IMR-90 (cell line): ENCODE measurements around the gene CHSY3. TPM values are rescaled to one million over a fixed set of nuclear protein-coding genes. Genes with fewer than 3 reads are reported as not detected.

Experiments used
- ATAC-seq: fragments of 200-7000 bp; cut with Tn5 transposase; 2 replicates; pipeline ENCODE4 v1.9.1; 2020; ENCODE audit warnings: low read depth, mild to moderate bottlenecking, moderate library complexity
- BruUV-seq: library from RNA; stranded (reverse); fragments of 400-500 nt; replicated peaks from 2 replicates; lab custom pipeline; 2021; lab: Mats Ljungman, UMichigan
- CTCF ChIA-PET: fragments of 300-600 bp; formaldehyde crosslinking; extraction: SDS; loops from one replicate; lab custom pipeline; 2021; ENCODE audit warnings: antibody characterized with exemption; lab: Yijun Ruan, JAX
- POLR2A ChIA-PET: fragments of 300-600 bp; sonication (Branson Sonifier 250); formaldehyde crosslinking; loops from one replicate; lab custom pipeline; 2022; ENCODE audit warnings: antibody characterized with exemption; ENCODE audit not compliant: unreplicated experiment; lab: Charles Lee
- DNase-seq: peaks from one replicate; pipeline ENCODE4 v3.0.0; 2013
- H2AFZ ChIP-seq: replicated peaks from 2 replicates; pipeline ENCODE3; 2013; ENCODE audit warnings: low read length, mild to moderate bottlenecking; ENCODE audit not compliant: poor library complexity
- H2AK5ac ChIP-seq: 2 replicates; pipeline ENCODE4 v1.6.1; 2013; ENCODE audit warnings: low read depth, low read length, inconsistent platforms
- H2AK9ac ChIP-seq: replicated peaks from 2 replicates; pipeline ENCODE3; 2013; ENCODE audit warnings: mild to moderate bottlenecking, low read depth, low read length, moderate library complexity; ENCODE audit not compliant: poor library complexity
- H2BK120ac ChIP-seq: 2 replicates; pipeline ENCODE4 v1.6.1; 2013; ENCODE audit warnings: low read depth, low read length, inconsistent platforms
- H2BK15ac ChIP-seq: 3 replicates; pipeline ENCODE4 v1.6.1; 2013; ENCODE audit warnings: low read depth, low read length, inconsistent platforms
- H2BK20ac ChIP-seq: 2 replicates; pipeline ENCODE4 v1.6.1; 2013; ENCODE audit warnings: low read depth, mild to moderate bottlenecking, inconsistent platforms, low read length, moderate library complexity
- H2BK5ac ChIP-seq: 2 replicates; pipeline ENCODE4 v1.6.1; 2013; ENCODE audit warnings: mild to moderate bottlenecking, low read depth, low read length, inconsistent platforms; ENCODE audit not compliant: poor library complexity, severe bottlenecking
- H3K14ac ChIP-seq: replicated peaks from 2 replicates; pipeline ENCODE4 v1.6.1; 2013; ENCODE audit warnings: low read depth, low read length, inconsistent platforms
- H3K18ac ChIP-seq: 2 replicates; pipeline ENCODE4 v1.6.1; 2013; ENCODE audit warnings: low read depth, low read length, control low read depth
- H3K23ac ChIP-seq: 2 replicates; pipeline ENCODE4 v1.6.1; 2013; ENCODE audit warnings: low read depth, low read length, inconsistent platforms
- H3K27ac ChIP-seq: 2 replicates; pipeline ENCODE4 v1.5.1; 2013; ENCODE audit warnings: mild to moderate bottlenecking, control low read depth, low read length; ENCODE audit not compliant: insufficient read depth
- H3K27me3 ChIP-seq: 2 replicates; pipeline ENCODE4 v1.6.1; 2013; ENCODE audit warnings: low read length; ENCODE audit not compliant: control insufficient read depth, insufficient read depth
- H3K36me3 ChIP-seq: 2 replicates; pipeline ENCODE4 v1.6.1; 2013; ENCODE audit warnings: low read length, mixed read lengths; ENCODE audit not compliant: control insufficient read depth, insufficient read depth
- H3K4ac ChIP-seq: 2 replicates; pipeline ENCODE4 v1.6.1; 2013; ENCODE audit warnings: low read depth, low read length, inconsistent platforms
- H3K4me1 ChIP-seq: 2 replicates; pipeline ENCODE4 v1.6.1; 2013; ENCODE audit warnings: low read length, mixed read lengths; ENCODE audit not compliant: control insufficient read depth, insufficient read depth
- H3K4me2 ChIP-seq: 2 replicates; pipeline ENCODE4 v1.6.1; 2013; ENCODE audit warnings: low read depth, mild to moderate bottlenecking, control low read depth, low read length, moderate library complexity
- H3K4me3 ChIP-seq: 2 replicates; pipeline ENCODE4 v1.5.1; 2013; ENCODE audit warnings: low read depth, mild to moderate bottlenecking, control low read depth, low read length, moderate library complexity; ENCODE audit not compliant: insufficient read depth
- H3K56ac ChIP-seq: 2 replicates; pipeline ENCODE4 v1.6.1; 2013; ENCODE audit warnings: low read length, inconsistent platforms; ENCODE audit not compliant: insufficient read depth; ENCODE audit errors: extremely low read depth
- H3K79me1 ChIP-seq, 2 experiments: 2 replicates each; pipeline ENCODE4 v1.6.1; 2013; ENCODE audit warnings: low read length in 2 of 2, inconsistent platforms in 1 of 2, low read depth in 1 of 2
- H3K9ac ChIP-seq: 2 replicates; pipeline ENCODE4 v1.6.1; 2013; ENCODE audit warnings: low read depth, low read length, control low read depth
- H3K9me1 ChIP-seq: 2 replicates; pipeline ENCODE4 v1.6.1; 2013; ENCODE audit warnings: low read length, inconsistent platforms; ENCODE audit not compliant: insufficient read depth
- H3K9me3 ChIP-seq: 2 replicates; pipeline ENCODE4 v1.6.1; 2013; ENCODE audit warnings: low read length; ENCODE audit not compliant: control insufficient read depth, insufficient read depth
- H4K20me1 ChIP-seq: 2 replicates; pipeline ENCODE4 v1.6.1; 2013; ENCODE audit warnings: low read length, inconsistent platforms; ENCODE audit not compliant: insufficient read depth
- H4K5ac ChIP-seq: 2 replicates; pipeline ENCODE4 v1.6.1; 2013; ENCODE audit warnings: mild to moderate bottlenecking, low read depth, low read length, control low read depth
- H4K8ac ChIP-seq, 2 experiments: 2 replicates each; pipeline ENCODE4 v1.6.1; 2013; ENCODE audit warnings: low read depth in 2 of 2, low read length in 2 of 2, control low read depth in 1 of 2, inconsistent platforms in 1 of 2
- H4K91ac ChIP-seq: 2 replicates; pipeline ENCODE4 v1.6.1; 2013; ENCODE audit warnings: low read depth, low read length, inconsistent platforms; ENCODE audit not compliant: insufficient read depth
- CEBPB ChIP-seq: IDR thresholded peaks from 2 replicates; pipeline ENCODE4 v1.6.1; 2012; ENCODE audit warnings: low read depth, low read length, improper control_type of control experiment
- CHD1 ChIP-seq: IDR thresholded peaks from 2 replicates; pipeline ENCODE4 v1.6.1; 2012; ENCODE audit warnings: low read depth, low read length, improper control_type of control experiment
- ELK1 ChIP-seq: fragments of 150-350 bp; IDR thresholded peaks from 2 replicates; pipeline ENCODE4 v1.6.1; 2016; ENCODE audit warnings: low read depth, mild to moderate bottlenecking, low read length, moderate library complexity, borderline replicate concordance
- FOS ChIP-seq: fragments of 150-350 bp; IDR thresholded peaks from 2 replicates; pipeline ENCODE4 v1.6.1; 2016; ENCODE audit warnings: low read depth, low read length
- MAFK ChIP-seq: IDR thresholded peaks from 2 replicates; pipeline ENCODE4 v1.6.1; 2012; ENCODE audit warnings: low read depth, low read length, improper control_type of control experiment
- MAZ ChIP-seq: IDR thresholded peaks from 2 replicates; pipeline ENCODE4 v1.6.1; 2012; ENCODE audit warnings: low read depth, mild to moderate bottlenecking, low read length, improper control_type of control experiment, moderate library complexity, borderline replicate concordance
- MXI1 ChIP-seq: IDR thresholded peaks from 2 replicates; pipeline ENCODE4 v1.6.1; 2012; ENCODE audit warnings: low read depth, mild to moderate bottlenecking, low read length, moderate library complexity, borderline replicate concordance
- POLR2A ChIP-seq: IDR thresholded peaks from 2 replicates; pipeline ENCODE4 v1.6.1; 2012; ENCODE audit warnings: mild to moderate bottlenecking, low read depth, low read length
- RFX5 ChIP-seq: IDR thresholded peaks from 2 replicates; pipeline ENCODE4 v1.8.0; 2012; ENCODE audit warnings: low read depth, mild to moderate bottlenecking, low read length, moderate library complexity
- SMC3 ChIP-seq: fragments of 150-350 bp; IDR thresholded peaks from 2 replicates; pipeline ENCODE4 v1.6.1; 2016; ENCODE audit warnings: low read depth, mild to moderate bottlenecking, antibody characterized with exemption, low read length, moderate library complexity
- USF2 ChIP-seq: fragments of 150-350 bp; IDR thresholded peaks from 2 replicates; pipeline ENCODE4 v1.6.1; 2017; ENCODE audit warnings: mild to moderate bottlenecking, antibody characterized with exemption, low read length, low read depth
- WGBS, 2 experiments: methylation state at CpG; one replicate each; pipeline versions ENCODE4 v1.1.5 to v1.1.7; 2013; ENCODE audit warnings: missing lambda C conversion rate in 2 of 2; ENCODE audit not compliant: insufficient read length in 1 of 2; ENCODE audit errors: extremely low coverage in 2 of 2; 5-methylcytosine and 5-hydroxymethylcytosine counted together
- dilution Hi-C: fragments of 300-500 bp; cut with HindIII; formaldehyde crosslinking; loops from one replicate; pipeline ENCODE4 v1.14.3; 2018; ENCODE audit warnings: low sequenced_read_pairs; ENCODE audit not compliant: unreplicated experiment
- in situ Hi-C: fragments of 300-500 bp; cut with MboI; formaldehyde crosslinking; loops from 3 replicates; pipeline ENCODE4 v1.14.3; 2019; ENCODE audit warnings: low sequenced_read_pairs, inconsistent platforms, mixed read lengths
- intact Hi-C: fragments of 100-400 bp; cut with micrococcal nuclease; formaldehyde crosslinking; loops from 2 replicates; pipeline ENCODE4 v1.10.0; 2022
- polyA plus RNA-seq, 3 experiments: library from polyadenylated mRNA; depleted of rRNA; stranded (reverse); fragments of >200 nt; gene quantifications; 2 replicates each; pipeline ENCODE4 v1.2.3, GENCODE V29; 2012; ENCODE audit warnings: low replicate concordance in 1 of 3
- total RNA-seq: library from RNA; depleted of rRNA; stranded (reverse); fragments of >200 nt; gene quantifications from 2 replicates; pipeline ENCODE4 v1.2.3, GENCODE V29; 2012

The CHSY3 gene
- total and polyA plus RNA-seq, 2 of the 4 experiments (the other 2 are of a cell fraction) = 0.62 to 1.3 TPM

- no peak overlapping the region for H3K18ac ChIP-seq
Observed at GRCh38 chr5:129909225-129909624, 5.0 kb downstream of the CHSY3 start.

More at GRCh38 chr5:129909225-129909624, 5.0 kb downstream of the CHSY3 start:
- Histone ChIP-seq H4K91ac (no peak overlapping the region), H4K20me1 (no peaks in the 10 kb centered on the region), H3K4me1 (peaks cover 5% of the 10 kb centered on the region), H4K8ac (no peak overlapping the region), H3K27ac (no peak overlapping the region), H3K79me1 (no peaks in the 10 kb centered on the region), H3K4me3 (no peak overlapping the region), H3K9me1 (no peaks in the 10 kb centered on the region), H2BK5ac (no peak overlapping the region), H2AK5ac (no peak overlapping the region), H3K36me3 (no peaks in the 10 kb centered on the region), H2BK20ac (no peak overlapping the region), H2AK9ac (no peak overlapping the region), H3K23ac (no peak overlapping the region), H3K27me3 (peaks cover 7% of the 10 kb centered on the region; the same call in 1 of the 2 replicates), H3K4me2 (no peak overlapping the region), H3K14ac (no peak overlapping the region), H3K9me3 (no peaks in the 10 kb centered on the region), H3K9ac (no peak overlapping the region), H2BK120ac (no peak overlapping the region), H3K56ac (no peak overlapping the region), H4K5ac (no peak overlapping the region), H2BK15ac (no peak overlapping the region), H2AFZ (no peak overlapping the region), H3K4ac (no peak overlapping the region)
- POLR2A ChIA-PET = no interaction called here
- no peak for TF ChIP-seq MAFK
- no peak for TF ChIP-seq SMC3
- TF ChIP-seq FOS = no peak
- TF ChIP-seq USF2 = no peak
- no peak for TF ChIP-seq CHD1
- no peak for TF ChIP-seq RFX5
- no peak for TF ChIP-seq MXI1
- TF ChIP-seq CEBPB = no peak
- TF ChIP-seq MAZ = no peak
- TF ChIP-seq ELK1 = no peak
- TF ChIP-seq POLR2A = no peak
- ATAC-seq = no peak
- WGBS, 2 experiments = no CpG with 5 or more reads among the region's 1 CpG
- CTCF ChIA-PET = no interaction called here
- no peak for DNase-seq
- BruUV-seq = no TSS peak
- in situ Hi-C loops (loop anchor here (25.0 kb wide), 1 partner anchor 1503 kb away; no protein-coding TSS in a partner anchor), intact Hi-C loops (no loop called here), dilution Hi-C loops (no loop called here)
